H1 (cell line): ENCODE data around the gene MAGI1. TPM values are rescaled to one million over a fixed set of nuclear protein-coding genes. Genes with fewer than 3 reads are reported as not detected.

ENCODE experiments used
- CTCF ChIA-PET: fragments of 300-600 bp; sonication (Branson Sonifier 250); formaldehyde crosslinking; loops from one replicate; lab custom pipeline; 2021; ENCODE audit not compliant: partially characterized antibody; lab: Charles Lee
- POLR2A ChIA-PET: fragments of 300-600 bp; sonication (Branson Sonifier 250); formaldehyde crosslinking; loops from one replicate; lab custom pipeline; 2021; ENCODE audit warnings: inconsistent platforms; ENCODE audit not compliant: partially characterized antibody; lab: Charles Lee
- DNase-seq, 2 experiments: peaks; one replicate each; pipeline versions ENCODE4 v3.0.0 to v3.0.0-alpha.2; 2010 to 2022; ENCODE audit warnings: low spot score in 2 of 2, low read depth in 1 of 2, mixed read lengths in 1 of 2
- FAIRE-seq: peaks from 2 replicates; lab custom pipeline; 2011; peaks lifted over from hg19 to GRCh38; lab: Jason Lieb, UNC
- H2AFZ ChIP-seq: 2 replicates; pipeline ENCODE4 v1.8.1; 2012; ENCODE audit warnings: low read length, inconsistent platforms
- H2AK5ac ChIP-seq: 2 replicates; pipeline ENCODE4 v1.6.1; 2013; ENCODE audit warnings: low read depth, low read length
- H2BK120ac ChIP-seq: replicated peaks from 2 replicates; pipeline ENCODE3; 2013; ENCODE audit warnings: low read depth, low read length, inconsistent platforms
- H2BK12ac ChIP-seq: 2 replicates; pipeline ENCODE4 v1.6.1; 2013; ENCODE audit warnings: low read depth, low read length
- H2BK15ac ChIP-seq: 2 replicates; pipeline ENCODE4 v1.6.1; 2013; ENCODE audit warnings: low read length
- H2BK20ac ChIP-seq: 2 replicates; pipeline ENCODE4 v1.6.1; 2013; ENCODE audit warnings: low read length
- H2BK5ac ChIP-seq: 2 replicates; pipeline ENCODE4 v1.6.1; 2013; ENCODE audit warnings: low read depth, low read length
- H3K14ac ChIP-seq: 2 replicates; pipeline ENCODE4 v1.6.1; 2013; ENCODE audit warnings: inconsistent platforms; ENCODE audit not compliant: insufficient read length
- H3K18ac ChIP-seq: 2 replicates; pipeline ENCODE4 v1.6.1; 2013; ENCODE audit warnings: low read length; ENCODE audit errors: extremely low read depth
- H3K23ac ChIP-seq: 2 replicates; pipeline ENCODE4 v1.6.1; 2013; ENCODE audit warnings: inconsistent platforms; ENCODE audit not compliant: insufficient read length
- H3K23me2 ChIP-seq: 2 replicates; pipeline ENCODE4 v1.6.1; 2013; ENCODE audit warnings: low read depth, low read length
- H3K27ac ChIP-seq: 2 replicates; pipeline ENCODE4 v1.6.1; 2011; ENCODE audit warnings: low read depth, low read length, inconsistent platforms
- H3K27me3 ChIP-seq, 4 experiments: replicated peaks in 1 of 4; 1 replicate in 1 of 4; 2 replicates in 3 of 4; pipeline versions ENCODE4 v1.6.1 to v1.8.1; 2011 to 2013; ENCODE audit warnings: low read length in 3 of 4, mild to moderate bottlenecking in 3 of 4, inconsistent platforms in 2 of 4, mixed read lengths in 2 of 4, moderate library complexity in 1 of 4; ENCODE audit not compliant: control insufficient read depth in 3 of 4, insufficient read depth in 3 of 4; ENCODE audit errors: extremely low read depth in 1 of 4
- H3K36me3 ChIP-seq, 4 experiments: 2 replicates each; pipeline versions ENCODE4 v1.6.1 to v1.8.1; 2011 to 2013; ENCODE audit warnings: mild to moderate bottlenecking in 4 of 4, low read length in 3 of 4, moderate library complexity in 2 of 4, control low read depth in 1 of 4, inconsistent platforms in 1 of 4; ENCODE audit not compliant: insufficient read depth in 4 of 4, control insufficient read depth in 2 of 4
- H3K4ac ChIP-seq: replicated peaks from 2 replicates; pipeline ENCODE3; 2013; ENCODE audit warnings: low read length, low read depth, mixed read lengths, inconsistent platforms; ENCODE audit not compliant: insufficient read length
- H3K4me1 ChIP-seq, 4 experiments: replicated peaks in 1 of 4; 1 replicate in 1 of 4; 2 replicates in 3 of 4; pipeline versions ENCODE4 v1.6.1 to v1.8.1; 2011 to 2013; ENCODE audit warnings: low read length in 3 of 4, inconsistent platforms in 2 of 4, mixed read lengths in 1 of 4; ENCODE audit not compliant: insufficient read depth in 4 of 4, control insufficient read depth in 3 of 4
- H3K4me2 ChIP-seq, 2 experiments: 2 replicates each; pipeline versions ENCODE4 v1.6.1 to v1.8.1; 2011 to 2013; ENCODE audit warnings: low read depth in 2 of 2, low read length in 2 of 2, control low read depth in 1 of 2, inconsistent platforms in 1 of 2, mild to moderate bottlenecking in 1 of 2; ENCODE audit not compliant: insufficient read depth in 1 of 2
- H3K4me3 ChIP-seq, 4 experiments: fragments of 200-600, 300-600 bp in 1 of 4; sonication (generic), shearing (Covaris generic), sonication (Bioruptor Twin) in 1 of 4; 2 replicates each; pipeline versions ENCODE4 v1.5.1 to v1.8.1; 2011 to 2016; ENCODE audit warnings: low read length in 4 of 4, low read depth in 3 of 4, control low read depth in 2 of 4, inconsistent platforms in 2 of 4, mild to moderate bottlenecking in 2 of 4, mixed read lengths in 1 of 4, moderate library complexity in 1 of 4; ENCODE audit not compliant: insufficient read depth in 2 of 4; ENCODE audit errors: extremely low read depth in 1 of 4
- H3K56ac ChIP-seq: replicated peaks from 2 replicates; pipeline ENCODE3; 2013; ENCODE audit warnings: low read depth, mild to moderate bottlenecking, mixed read lengths, low read length, inconsistent platforms; ENCODE audit not compliant: insufficient read length
- H3K79me1 ChIP-seq: 2 replicates; pipeline ENCODE4 v1.6.1; 2013; ENCODE audit warnings: low read depth, low read length, control low read depth
- H3K79me2 ChIP-seq, 2 experiments: 2 replicates each; pipeline versions ENCODE4 v1.6.1 to v1.8.1; 2012 to 2013; ENCODE audit warnings: low read length in 2 of 2, mild to moderate bottlenecking in 2 of 2, inconsistent platforms in 1 of 2; ENCODE audit not compliant: insufficient read depth in 2 of 2, control insufficient read depth in 1 of 2
- H3K9ac ChIP-seq, 4 experiments: replicated peaks in 1 of 4; 1 replicate in 1 of 4; 2 replicates in 3 of 4; pipeline versions ENCODE4 v1.6.1 to v1.8.1; 2011 to 2013; ENCODE audit warnings: low read depth in 3 of 4, low read length in 3 of 4, control low read depth in 2 of 4, mild to moderate bottlenecking in 2 of 4, moderate library complexity in 2 of 4, inconsistent platforms in 1 of 4; ENCODE audit errors: extremely low read depth in 1 of 4
- H3K9me3 ChIP-seq, 2 experiments: 2 replicates each; pipeline versions ENCODE4 v1.6.1 to v1.8.1; 2012 to 2013; ENCODE audit warnings: mild to moderate bottlenecking in 2 of 2, moderate library complexity in 2 of 2, control low read depth in 1 of 2, inconsistent platforms in 1 of 2, low read depth in 1 of 2, low read length in 1 of 2, mixed read lengths in 1 of 2; ENCODE audit not compliant: insufficient read depth in 2 of 2
- H4K20me1 ChIP-seq, 2 experiments: replicated peaks in 1 of 2; 2 replicates each; pipeline versions ENCODE3 to v1.8.1; 2011 to 2013; ENCODE audit warnings: inconsistent platforms in 2 of 2, low read length in 2 of 2, mild to moderate bottlenecking in 1 of 2; ENCODE audit not compliant: insufficient read depth in 2 of 2, control insufficient read depth in 1 of 2
- H4K5ac ChIP-seq: 2 replicates; pipeline ENCODE4 v1.6.1; 2013; ENCODE audit warnings: low read length, low read depth, mixed read lengths, inconsistent platforms; ENCODE audit not compliant: insufficient read length
- H4K8ac ChIP-seq: 2 replicates; pipeline ENCODE4 v1.8.0; 2013; ENCODE audit warnings: mild to moderate bottlenecking, moderate library complexity, low read length, inconsistent platforms; ENCODE audit not compliant: insufficient read depth; ENCODE audit errors: extremely low read depth
- H4K91ac ChIP-seq: replicated peaks from 2 replicates; pipeline ENCODE3; 2013; ENCODE audit warnings: low read length, mixed read lengths, inconsistent platforms; ENCODE audit not compliant: insufficient read length
- BACH1 ChIP-seq: IDR thresholded peaks from 2 replicates; pipeline ENCODE4 v1.6.1; 2012; ENCODE audit warnings: low read length, improper control_type of control experiment
- GABPA ChIP-seq: IDR thresholded peaks from 2 replicates; pipeline ENCODE4 v1.6.1; 2011; ENCODE audit warnings: mild to moderate bottlenecking, low read length, moderate library complexity, borderline replicate concordance; ENCODE audit not compliant: insufficient read depth
- HDAC6 ChIP-seq: IDR thresholded peaks from one replicate; pipeline ENCODE4 v1.7.1; 2012; ENCODE audit warnings: low read depth, mild to moderate bottlenecking, inconsistent platforms, low read length, moderate library complexity
- JUND ChIP-seq: IDR thresholded peaks from 2 replicates; pipeline ENCODE4 v1.6.1; 2011; ENCODE audit warnings: mild to moderate bottlenecking, improper control_type of control experiment, low read length
- POU5F1 ChIP-seq: IDR thresholded peaks from 2 replicates; pipeline ENCODE4 v1.6.1; 2011; ENCODE audit warnings: low read depth, mild to moderate bottlenecking, low read length, moderate library complexity
- RAD21 ChIP-seq, 2 experiments: IDR thresholded peaks in 1 of 2; conservative IDR thresholded peaks in 1 of 2; 2 replicates each; pipeline ENCODE4 v1.6.1; 2011; ENCODE audit warnings: low read depth in 2 of 2, low read length in 2 of 2, improper control_type of control experiment in 1 of 2, inconsistent platforms in 1 of 2, mild to moderate bottlenecking in 1 of 2, moderate library complexity in 1 of 2
- RBBP5 ChIP-seq: IDR thresholded peaks from 2 replicates; pipeline ENCODE4 v1.7.1; 2012; ENCODE audit warnings: low read depth, mild to moderate bottlenecking, inconsistent platforms, low read length, moderate library complexity, borderline replicate concordance
- RXRA ChIP-seq: IDR thresholded peaks from 2 replicates; pipeline ENCODE4 v1.6.1; 2011; ENCODE audit warnings: low read depth, mild to moderate bottlenecking, low read length, moderate library complexity; ENCODE audit not compliant: insufficient read depth
- SP2 ChIP-seq: IDR thresholded peaks from 2 replicates; pipeline ENCODE4 v1.6.1; 2012; ENCODE audit warnings: mild to moderate bottlenecking, low read length, inconsistent platforms
- ZNF274 ChIP-seq: IDR thresholded peaks from 2 replicates; pipeline ENCODE4 v1.7.0; 2012; ENCODE audit warnings: low read length, borderline replicate concordance; ENCODE audit errors: extremely low read depth
- WGBS, 2 experiments: shearing (Covaris generic) in 1 of 2; methylation state at CpG; one replicate each; pipeline versions ENCODE4 v1.1.6 to v1.1.7; 2013 to 2015; ENCODE audit warnings: low lambda C conversion rate in 2 of 2, mixed read lengths in 2 of 2, inconsistent platforms in 1 of 2, low coverage in 1 of 2, missing lambda C conversion rate in 1 of 2; ENCODE audit not compliant: insufficient replicate concordance in 2 of 2, insufficient coverage in 1 of 2, insufficient read length in 1 of 2; ENCODE audit errors: extremely low coverage in 1 of 2, missing lambda C conversion rate in 1 of 2; 5-methylcytosine and 5-hydroxymethylcytosine counted together
- polyA plus RNA-seq, 7 experiments: library from polyadenylated mRNA; depleted of rRNA in 3 of 7; stranded (reverse) in 5 of 7; unstranded in 2 of 7; fragments of >200 nt in 5 of 7; fragments of 200-250 nt in 2 of 7; gene quantifications; 1 replicate in 5 of 7; 2 replicates in 1 of 7; 4 replicates in 1 of 7; pipeline versions ENCODE4 v1.2.1 to v1.2.3, GENCODE V29; 2011 to 2013; ENCODE audit warnings: missing spikeins in 2 of 7, mixed read lengths in 2 of 7
- total RNA-seq: library from RNA; stranded (reverse); fragmentation: NEBNext Ultra II Directional; extraction: Animal tissue kit (Norgen Biotek cat#: 25700); gene quantifications from 2 replicates; pipeline ENCODE4 v1.2.1, GENCODE V29; 2021
- TF ChIP-seq, protein P1 (sequence below): IDR thresholded peaks from 2 replicates; pipeline ENCODE4 v1.6.1; 2012; ENCODE audit warnings: inconsistent platforms

Gene MAGI1
- total and polyA plus RNA-seq, 2 of the 8 experiments (the other 6 are each of a cell fraction or from before 2014, with no cell fraction given): 19.8 to 78.0 TPM

DNA sequence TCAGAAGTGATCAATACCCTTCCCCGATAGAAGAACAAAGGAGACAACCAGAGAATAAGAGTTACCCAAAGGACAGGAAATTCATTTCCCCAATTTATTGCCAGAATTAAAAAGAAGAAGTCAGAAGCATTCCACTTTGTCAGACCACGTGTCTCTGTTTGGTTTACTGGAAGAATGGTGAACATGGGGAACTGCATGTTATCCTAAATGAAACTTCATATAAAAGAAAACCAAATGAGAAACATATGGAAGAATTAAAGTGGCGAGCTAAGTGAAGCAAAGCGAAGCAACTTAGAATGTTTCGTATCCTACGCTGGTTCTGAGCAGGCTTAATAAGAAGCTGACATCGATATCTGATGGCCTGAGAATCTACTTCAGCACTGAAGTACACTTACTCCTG is 190.7 kb downstream of the MAGI1 start:
- H3K36me3 ChIP-seq: no peaks in the 10 kb centered on the region; a peak in 1 of 8 replicates
- H4K8ac ChIP-seq: no peak overlapping the region
- FAIRE-seq (no peak), DNase-seq (no peak)
- H3K56ac ChIP-seq: no peak overlapping the region
- H3K9ac ChIP-seq: no peak overlapping the region
- no peak overlapping the region for H3K4me3 ChIP-seq
- H2BK120ac ChIP-seq: no peak overlapping the region
- H2BK5ac ChIP-seq: no peak overlapping the region
- H3K4me2 ChIP-seq: no peak overlapping the region
- POLR2A ChIA-PET: interaction anchor here (1.1 kb wide), 1 partner anchor 55 kb away, joined by 3 read pairs; no protein-coding TSS in a partner anchor
- no peaks in the 10 kb centered on the region for H3K9me3 ChIP-seq
- H2AFZ ChIP-seq: no peak overlapping the region
- H2BK20ac ChIP-seq: no peak overlapping the region
- H3K27me3 ChIP-seq: no peaks in the 10 kb centered on the region
- WGBS, 2 experiments: 88% methylated on average over 7 of the region's 7 CpGs; no CpG with 5 or more reads in 1 of the 2 experiments
- no peaks in the 10 kb centered on the region for H3K4me1 ChIP-seq
- H4K20me1 ChIP-seq: peaks cover 0 to 6% of the 10 kb centered on the region in 2 experiments
- H3K79me2 ChIP-seq: peaks cover 0 to 9% of the 10 kb centered on the region in 2 experiments; a peak in 1 of 4 replicates
- no peak overlapping the region for H3K14ac ChIP-seq
- H3K27ac ChIP-seq: no peak overlapping the region
- no peak overlapping the region for H2BK15ac ChIP-seq
- H3K79me1 ChIP-seq: peaks cover 2% of the 10 kb centered on the region; the same call in 1 of the 2 replicates
- TF ChIP-seq JUND: no peak
- no peak for TF ChIP-seq RAD21 (IDR thresholded peaks at IDR 0.05 in 1 of 2, conservative IDR thresholded peaks at IDR 0.05 in 1 of 2; ENCODE audit: low read depth in 2 of 2, low read length in 2 of 2)
- no peak for TF ChIP-seq RXRA
- TF ChIP-seq GABPA: no peak
- TF ChIP-seq, protein P1, sequence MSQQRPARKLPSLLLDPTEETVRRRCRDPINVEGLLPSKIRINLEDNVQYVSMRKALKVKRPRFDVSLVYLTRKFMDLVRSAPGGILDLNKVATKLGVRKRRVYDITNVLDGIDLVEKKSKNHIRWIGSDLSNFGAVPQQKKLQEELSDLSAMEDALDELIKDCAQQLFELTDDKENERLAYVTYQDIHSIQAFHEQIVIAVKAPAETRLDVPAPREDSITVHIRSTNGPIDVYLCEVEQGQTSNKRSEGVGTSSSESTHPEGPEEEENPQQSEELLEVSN: no peak
- TF ChIP-seq BACH1: no peak
- TF ChIP-seq POU5F1: no peak
- TF ChIP-seq RBBP5: no peak
- TF ChIP-seq SP2: no peak
- TF ChIP-seq ZNF274: no peak
- TF ChIP-seq HDAC6: no peak
- no peak overlapping the region for H4K5ac ChIP-seq
- CTCF ChIA-PET: interaction anchor here (1.0 to 2.8 kb wide), 6 partner anchors 14 to 125 kb away, joined by 3 to 9 read pairs (median 6); no protein-coding TSS in a partner anchor
- no peak overlapping the region for H2AK5ac ChIP-seq
- H3K23me2 ChIP-seq: no peaks in the 10 kb centered on the region
- no peak overlapping the region for H2BK12ac ChIP-seq
- H4K91ac ChIP-seq: no peak overlapping the region
- H3K4ac ChIP-seq: no peak overlapping the region
- no peak overlapping the region for H3K18ac ChIP-seq
- no peak overlapping the region for H3K23ac ChIP-seq
